ENCODE results near the gene EFR3B. TPM values are rescaled to one million over a fixed set of nuclear protein-coding genes. Genes with fewer than 3 reads are reported as not detected.

The EFR3B gene
- polyA plus RNA-seq, 1 experiment = 0.09 TPM

GRCh38 chr2:25071966-25072365 lies 30.1 kb downstream of the EFR3B start:
- no peak for DNase-seq (ENCODE audit: low read depth, low spot score)
- Histone ChIP-seq H3K27ac (ENCODE audit: low read depth, low read length) (no peak overlapping the region), H3K27me3 (ENCODE audit: control insufficient read depth, insufficient read depth, low read length) (peaks cover 29% of the 10 kb centered on the region), H3K9me3 (ENCODE audit: control insufficient read depth, insufficient read depth, low read length) (no peaks in the 10 kb centered on the region), H3K4me3 (ENCODE audit: low read depth, low read length) (no peak overlapping the region)
- CTCF ChIA-PET = no interaction called here
- TF ChIP-seq CTCF (IDR thresholded peaks at IDR 0.05; ENCODE audit: low read depth, low read length) = no peak
- POLR2A ChIA-PET = no interaction called here

- Histone ChIP-seq H3K27me3 (ENCODE audit: control insufficient read depth, insufficient read depth, low read length) (peaks cover 31% of the 10 kb centered on the region), H3K9me3 (ENCODE audit: control insufficient read depth, insufficient read depth, low read length) (no peaks in the 10 kb centered on the region), H3K27ac (ENCODE audit: low read depth, low read length) (no peak overlapping the region), H3K4me3 (ENCODE audit: low read depth, low read length) (no peak overlapping the region)
- TF ChIP-seq CTCF (IDR thresholded peaks at IDR 0.05; ENCODE audit: low read depth, low read length) = no peak
- ChIA-PET POLR2A (no interaction called here), CTCF (interaction anchor here (0.6 kb wide), 1 partner anchor 31 kb away, joined by 4 read pairs; the partner anchor contains the start of gene EFR3B)
- no peak for DNase-seq (ENCODE audit: low read depth, low spot score)
Observed at GRCh38 chr2:25072606-25073005, 30.7 kb downstream of the EFR3B start.

GRCh38 chr2:25073025-25073424 lies 31.1 kb downstream of the EFR3B start:
- TF ChIP-seq CTCF (IDR thresholded peaks at IDR 0.05; ENCODE audit: low read depth, low read length) = no peak
- Histone ChIP-seq H3K27me3 (ENCODE audit: control insufficient read depth, insufficient read depth, low read length) (peaks cover 31% of the 10 kb centered on the region), H3K9me3 (ENCODE audit: control insufficient read depth, insufficient read depth, low read length) (no peaks in the 10 kb centered on the region), H3K27ac (ENCODE audit: low read depth, low read length) (no peak overlapping the region), H3K4me3 (ENCODE audit: low read depth, low read length) (no peak overlapping the region)
- ChIA-PET CTCF (interaction anchor here (0.6 to 1.0 kb wide), 2 partner anchors 31 to 57 kb away, joined by 3 to 4 read pairs; partner anchors contain the start of gene EFR3B), POLR2A (no interaction called here)
- no peak for DNase-seq (ENCODE audit: low read depth, low spot score)

GRCh38 chr2:25073914-25074313 lies 32.0 kb downstream of the EFR3B start:
- no peak for TF ChIP-seq CTCF (IDR thresholded peaks at IDR 0.05; ENCODE audit: low read depth, low read length)
- CTCF ChIA-PET = interaction anchor here (1.0 kb wide), 1 partner anchor 56 kb away, joined by 3 read pairs; no protein-coding TSS in a partner anchor
- POLR2A ChIA-PET = no interaction called here
- Histone ChIP-seq H3K4me3 (ENCODE audit: low read depth, low read length) (no peak overlapping the region), H3K27me3 (ENCODE audit: control insufficient read depth, insufficient read depth, low read length) (peaks cover 31% of the 10 kb centered on the region), H3K9me3 (ENCODE audit: control insufficient read depth, insufficient read depth, low read length) (no peaks in the 10 kb centered on the region), H3K27ac (ENCODE audit: low read depth, low read length) (no peak overlapping the region)
- DNase-seq (ENCODE audit: low read depth, low spot score) = no peak

GRCh38 chr2:25074826-25075225 lies 33.0 kb downstream of the EFR3B start:
- CTCF ChIA-PET = no interaction called here
- Histone ChIP-seq H3K9me3 (ENCODE audit: control insufficient read depth, insufficient read depth, low read length) (no peaks in the 10 kb centered on the region), H3K27ac (ENCODE audit: low read depth, low read length) (no peak overlapping the region), H3K4me3 (ENCODE audit: low read depth, low read length) (no peak overlapping the region), H3K27me3 (ENCODE audit: control insufficient read depth, insufficient read depth, low read length) (peaks cover 29% of the 10 kb centered on the region)
- DNase-seq (ENCODE audit: low read depth, low spot score) = no peak
- POLR2A ChIA-PET = no interaction called here
- TF ChIP-seq CTCF (IDR thresholded peaks at IDR 0.05; ENCODE audit: low read depth, low read length) = no peak

Data from AG04450 (cell line).